Measurements from ENCODE around the gene SLC22A12. TPM values are rescaled to one million over a fixed set of nuclear protein-coding genes. Genes with fewer than 3 reads are reported as not detected.

SLC22A12 gene
- total RNA-seq, 1 donor from 2014 or later: not detected

GRCh38 chr11:64650923-64651523, 60.0 kb downstream of the SLC22A12 start:
- no peak for DNase-seq

Other genes with a start within 250 kb of the SLC22A12 start
- gene RPS6KA4, start 232.1 kb upstream of the SLC22A12 start, total RNA-seq: 25.4 TPM
- not detected for gene SLC22A11, start 35.3 kb upstream of the SLC22A12 start, total RNA-seq
- 13.8 TPM for gene NRXN2, start 132.0 kb downstream of the SLC22A12 start, total RNA-seq
- 30.8 TPM for gene RASGRP2, start 152.9 kb downstream of the SLC22A12 start, total RNA-seq
- 584 TPM for gene PYGM, start 168.8 kb downstream of the SLC22A12 start, total RNA-seq
- 121 TPM for gene SF1, start 187.3 kb downstream of the SLC22A12 start, total RNA-seq
- gene MAP4K2, start 212.0 kb downstream of the SLC22A12 start, total RNA-seq: 13.1 TPM
- gene MEN1, start 219.3 kb downstream of the SLC22A12 start, total RNA-seq: 16.1 TPM

Measured in tongue (tissue), 2 donors.